Urinary bladder (tissue), 4 donors: Measurements from ENCODE around the gene PVR. TPM values are rescaled to one million over a fixed set of nuclear protein-coding genes. Genes with fewer than 3 reads are reported as not detected.
"Not testable (repeated sequence)": the region's sequence is repeated elsewhere in the genome, so short reads cannot be mapped to it uniquely, and the experiment has no call there.

ENCODE experiments used
- DNase-seq: peaks from one replicate; pipeline ENCODE4 v3.0.0-alpha.2; 2015; ENCODE audit errors: extremely low spot score
- H3K27ac ChIP-seq: one replicate; pipeline ENCODE4 v1.5.1; 2013; ENCODE audit warnings: low read depth, mild to moderate bottlenecking, moderate library complexity
- H3K36me3 ChIP-seq: one replicate; pipeline ENCODE4 v1.6.1; 2013; ENCODE audit warnings: mild to moderate bottlenecking, moderate library complexity; ENCODE audit not compliant: insufficient read depth
- H3K4me1 ChIP-seq: one replicate; pipeline ENCODE4 v1.6.1; 2013; ENCODE audit warnings: mild to moderate bottlenecking, moderate library complexity; ENCODE audit not compliant: insufficient read depth
- H3K4me3 ChIP-seq: one replicate; pipeline ENCODE4 v1.5.1; 2013; ENCODE audit warnings: low read depth, low read length
- WGBS: extraction: QIAGEN DNeasy Blood & Tissue Kit; methylation state at CpG from one replicate; pipeline ENCODE4 v1.1.7; 2013; 5-methylcytosine and 5-hydroxymethylcytosine counted together
- polyA plus RNA-seq: library from polyadenylated mRNA; stranded (reverse); fragments of 200-250 nt; gene quantifications from one replicate; pipeline ENCODE4 v1.2.3, GENCODE V29; 2013
- total RNA-seq: library from RNA; depleted of rRNA; stranded (reverse); fragments of >200 nt; gene quantifications from one replicate; pipeline ENCODE4 v1.2.3, GENCODE V29; 2014
- donor health status: healthy with polysubstance abuse.
- donor health status: healthy.

The PVR gene
- total and polyA plus RNA-seq, 2 donors: 19.3 to 21.3 TPM

GRCh38 chr19:44681992-44682790, 38.5 kb downstream of the PVR start:
- H3K4me1 ChIP-seq: no peaks in the 10 kb centered on the region
- WGBS: 82% methylated on average over 15 of the region's 15 CpGs
- no peak overlapping the region for H3K4me3 ChIP-seq
- no peak overlapping the region for H3K27ac ChIP-seq
- H3K36me3 ChIP-seq: no peaks in the 10 kb centered on the region
- DNase-seq: no peak

GRCh38 chr19:44682807-44683206, 39.1 kb downstream of the PVR start:
- DNase-seq: no peak
- Histone ChIP-seq H3K4me1 (no peaks in the 10 kb centered on the region), H3K36me3 (no peaks in the 10 kb centered on the region), H3K4me3 (no peak overlapping the region), H3K27ac (no peak overlapping the region)
- 94% methylated on average over 2 of the region's 2 CpGs for WGBS

- WGBS: 74% methylated on average over 9 of the region's 9 CpGs
- H3K4me1 ChIP-seq: no peaks in the 10 kb centered on the region
Measured at GRCh38 chr19:44683434-44684210, 39.9 kb downstream of the PVR start.

GRCh38 chr19:44684396-44684795, 40.7 kb downstream of the PVR start:
- 95% methylated on average over 3 of the region's 3 CpGs for WGBS
- not testable (repeated sequence) for H3K4me1 ChIP-seq, H3K4me3 ChIP-seq, DNase-seq, H3K27ac ChIP-seq, H3K36me3 ChIP-seq

More at GRCh38 chr19:44683434-44684210, 39.9 kb downstream of the PVR start:
- DNase-seq: no peak
- Histone ChIP-seq H3K36me3 (no peaks in the 10 kb centered on the region), H3K4me3 (no peak overlapping the region), H3K27ac (no peak overlapping the region)

- no peaks in the 10 kb centered on the region for H3K4me1 ChIP-seq
- H3K36me3 ChIP-seq: no peaks in the 10 kb centered on the region
- WGBS: 37% methylated on average over 25 of the region's 25 CpGs
- peak overlapping the region; percentile 51 for H3K27ac ChIP-seq
- no peak overlapping the region for H3K4me3 ChIP-seq
- no peak for DNase-seq
Measured at GRCh38 chr19:44684892-44685863, 41.5 kb downstream of the PVR start.

GRCh38 chr19:44685877-44686276, 42.2 kb downstream of the PVR start:
- no peak overlapping the region for H3K27ac ChIP-seq
- H3K4me3 ChIP-seq: no peak overlapping the region
- H3K36me3 ChIP-seq: no peaks in the 10 kb centered on the region
- DNase-seq: no peak
- 77% methylated on average over 4 of the region's 4 CpGs for WGBS
- no peaks in the 10 kb centered on the region for H3K4me1 ChIP-seq

- Histone ChIP-seq H3K4me1 (no peaks in the 10 kb centered on the region), H3K4me3 (no peak overlapping the region), H3K27ac (no peak overlapping the region), H3K36me3 (no peaks in the 10 kb centered on the region)
- no peak for DNase-seq
- 76% methylated on average over 4 of the region's 4 CpGs for WGBS
Measured at GRCh38 chr19:44686896-44687295, 43.2 kb downstream of the PVR start.

GRCh38 chr19:44687888-44688287, 44.2 kb downstream of the PVR start:
- Histone ChIP-seq H3K36me3 (no peaks in the 10 kb centered on the region), H3K4me1 (no peaks in the 10 kb centered on the region), H3K27ac (no peak overlapping the region), H3K4me3 (no peak overlapping the region)
- 91% methylated on average over 7 of the region's 7 CpGs for WGBS
- DNase-seq: no peak

- no peaks in the 10 kb centered on the region for H3K4me1 ChIP-seq
- no peak for DNase-seq
- no peak overlapping the region for H3K4me3 ChIP-seq
- WGBS: 41% methylated on average over 11 of the region's 11 CpGs
- H3K27ac ChIP-seq: no peak overlapping the region
- H3K36me3 ChIP-seq: no peaks in the 10 kb centered on the region
Measured at GRCh38 chr19:44689290-44690130, 45.8 kb downstream of the PVR start.

DNA sequence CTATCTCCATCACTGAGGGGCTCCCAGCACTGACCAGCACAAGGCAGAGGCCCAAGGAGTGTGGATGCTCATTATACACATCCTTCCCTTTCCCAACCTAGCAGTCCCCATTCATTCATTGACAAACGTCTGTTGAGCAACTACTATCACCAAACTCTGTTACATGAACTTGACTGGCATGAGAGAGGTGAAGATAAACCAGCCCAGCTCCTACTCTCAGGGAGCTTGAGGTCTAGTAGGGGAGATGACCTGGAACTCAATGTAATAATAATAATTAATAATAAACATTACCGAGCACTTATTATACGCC, 46.4 kb downstream of the PVR start:
- H3K27ac ChIP-seq: no peak overlapping the region
- DNase-seq: no peak
- no peaks in the 10 kb centered on the region for H3K36me3 ChIP-seq
- H3K4me1 ChIP-seq: no peaks in the 10 kb centered on the region
- 86% methylated on average over 3 of the region's 3 CpGs for WGBS
- no peak overlapping the region for H3K4me3 ChIP-seq

- Histone ChIP-seq H3K27ac (no peak overlapping the region), H3K4me3 (no peak overlapping the region), H3K36me3 (no peaks in the 10 kb centered on the region), H3K4me1 (no peaks in the 10 kb centered on the region)
- no peak for DNase-seq
- 64% methylated on average over 5 of the region's 5 CpGs for WGBS
Measured at GRCh38 chr19:44692379-44692721, 48.6 kb downstream of the PVR start.

GRCh38 chr19:44694184-44694579, 50.5 kb downstream of the PVR start:
- no peak for DNase-seq
- Histone ChIP-seq H3K36me3 (no peaks in the 10 kb centered on the region), H3K4me3 (no peak overlapping the region), H3K4me1 (no peaks in the 10 kb centered on the region), H3K27ac (no peak overlapping the region)
- WGBS: 75% methylated on average over 2 of the region's 2 CpGs
